ENCODE measurements around the gene FAM180B.

FAM180B gene

DNA sequence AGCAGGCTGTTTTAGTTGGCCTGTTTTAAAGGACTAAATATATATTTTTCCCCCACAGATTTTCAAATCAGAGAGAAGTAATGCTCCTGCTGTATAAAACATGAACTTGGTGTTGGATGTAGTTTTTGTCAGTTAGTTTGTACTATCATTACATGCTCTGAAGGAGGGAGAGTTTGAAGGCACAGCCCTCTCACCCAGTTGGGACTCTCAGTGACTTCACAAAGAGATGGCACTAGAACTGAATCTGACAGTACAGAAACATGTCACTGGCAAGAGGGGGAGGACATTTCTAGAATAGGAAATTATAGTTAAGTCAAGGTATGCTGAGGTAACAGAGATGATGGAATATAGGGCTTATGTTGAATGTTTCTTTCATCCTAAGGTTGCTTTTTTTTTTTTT lies 28.8 kb downstream of the FAM180B start:
- no peak overlapping the region for H3K27ac ChIP-seq (ENCODE audit: poor library complexity, severe bottlenecking)

GRCh38 chr11:47616726-47617416 lies 30.4 kb downstream of the FAM180B start:
- TF ChIP-seq CTCF (IDR thresholded peaks at IDR 0.05; ENCODE audit: poor library complexity, severe bottlenecking): peak; percentile 70
- no peak overlapping the region for H3K27ac ChIP-seq (ENCODE audit: poor library complexity, severe bottlenecking)
- ATAC-seq (ENCODE audit: low read depth) (peak; percentile 67; the same call in 1 of the 3 replicates), DNase-seq (ENCODE audit: low spot score) (no peak)
- no peaks in the 10 kb centered on the region for H3K27me3 ChIP-seq (ENCODE audit: insufficient read depth, poor library complexity, severe bottlenecking)
- H3K9me3 ChIP-seq (ENCODE audit: severe bottlenecking): no peaks in the 10 kb centered on the region
- H3K4me1 ChIP-seq (ENCODE audit: insufficient read depth, poor library complexity, severe bottlenecking): no peaks in the 10 kb centered on the region
- H3K4me3 ChIP-seq (ENCODE audit: severe bottlenecking): no peak overlapping the region
- H3K36me3 ChIP-seq (ENCODE audit: low read depth): peaks cover 45% of the 10 kb centered on the region

More for the DNA sequence above, 28.8 kb downstream of the FAM180B start:
- DNase-seq (ENCODE audit: low spot score) (no peak), ATAC-seq (ENCODE audit: low read depth) (no peak)
- Histone ChIP-seq H3K4me1 (ENCODE audit: insufficient read depth, poor library complexity, severe bottlenecking) (no peaks in the 10 kb centered on the region), H3K4me3 (ENCODE audit: severe bottlenecking) (no peak overlapping the region), H3K27me3 (ENCODE audit: insufficient read depth, poor library complexity, severe bottlenecking) (no peaks in the 10 kb centered on the region), H3K36me3 (ENCODE audit: low read depth) (peaks cover 34% of the 10 kb centered on the region), H3K9me3 (ENCODE audit: severe bottlenecking) (no peaks in the 10 kb centered on the region)
- TF ChIP-seq CTCF (IDR thresholded peaks at IDR 0.05; ENCODE audit: poor library complexity, severe bottlenecking): no peak

DNA sequence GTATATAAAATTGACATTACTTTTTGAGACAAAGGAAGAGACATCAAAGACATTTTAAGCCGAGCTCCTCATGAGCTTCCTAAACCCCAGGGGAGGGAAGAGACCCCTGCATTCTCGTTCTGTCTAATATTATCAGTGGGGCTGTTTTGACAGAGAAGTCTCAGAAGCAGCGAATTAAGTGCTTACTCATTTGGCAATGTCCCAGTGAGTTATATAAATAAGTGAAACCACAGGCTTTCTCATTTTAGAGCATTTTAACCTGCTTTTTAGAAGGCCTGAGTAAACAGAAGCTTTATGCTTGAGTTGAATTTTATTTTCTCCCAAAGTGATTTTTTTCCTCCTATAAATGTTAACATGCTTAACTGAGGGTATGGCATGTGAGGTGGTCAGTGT lies 30.9 kb downstream of the FAM180B start:
- Histone ChIP-seq H3K9me3 (ENCODE audit: severe bottlenecking) (no peaks in the 10 kb centered on the region), H3K36me3 (ENCODE audit: low read depth) (peaks cover 50% of the 10 kb centered on the region), H3K4me1 (ENCODE audit: insufficient read depth, poor library complexity, severe bottlenecking) (no peaks in the 10 kb centered on the region), H3K27me3 (ENCODE audit: insufficient read depth, poor library complexity, severe bottlenecking) (no peaks in the 10 kb centered on the region), H3K4me3 (ENCODE audit: severe bottlenecking) (no peak overlapping the region), H3K27ac (ENCODE audit: poor library complexity, severe bottlenecking) (no peak overlapping the region)
- no peak for ATAC-seq (ENCODE audit: low read depth)
- no peak for DNase-seq (ENCODE audit: low spot score)
- peak; percentile 34 for TF ChIP-seq CTCF (IDR thresholded peaks at IDR 0.05; ENCODE audit: poor library complexity, severe bottlenecking)

- Histone ChIP-seq H3K4me3 (ENCODE audit: severe bottlenecking) (no peak overlapping the region), H3K27me3 (ENCODE audit: insufficient read depth, poor library complexity, severe bottlenecking) (no peaks in the 10 kb centered on the region), H3K4me1 (ENCODE audit: insufficient read depth, poor library complexity, severe bottlenecking) (no peaks in the 10 kb centered on the region), H3K9me3 (ENCODE audit: severe bottlenecking) (no peaks in the 10 kb centered on the region), H3K27ac (ENCODE audit: poor library complexity, severe bottlenecking) (no peak overlapping the region), H3K36me3 (ENCODE audit: low read depth) (peaks cover 81% of the 10 kb centered on the region)
- DNase-seq (ENCODE audit: low spot score): no peak
- ATAC-seq (ENCODE audit: low read depth): no peak
- TF ChIP-seq CTCF (IDR thresholded peaks at IDR 0.05; ENCODE audit: poor library complexity, severe bottlenecking): no peak
Observed at GRCh38 chr11:47620836-47621378, 34.4 kb downstream of the FAM180B start.

DNA sequence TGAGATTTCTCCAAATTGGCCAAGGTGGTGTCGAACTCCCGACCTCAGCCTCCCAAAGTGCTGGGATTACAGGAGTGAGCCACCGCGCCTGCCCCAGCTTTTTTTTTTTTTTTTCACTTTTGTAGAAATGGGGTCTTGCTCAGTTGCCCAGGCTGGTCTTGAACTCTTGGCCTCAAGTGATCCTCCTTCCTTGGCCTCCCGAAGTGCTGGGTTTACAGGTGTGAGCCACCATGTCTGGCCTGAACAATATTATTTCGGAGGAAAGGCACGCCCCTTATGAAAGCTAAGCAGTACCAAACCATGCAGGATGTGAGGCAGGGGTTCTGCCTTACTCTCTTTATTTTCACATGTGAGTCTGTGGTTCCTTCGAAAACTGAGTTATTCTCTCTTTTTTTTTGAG lies 39.8 kb downstream of the FAM180B start:
- Histone ChIP-seq H3K27me3 (ENCODE audit: insufficient read depth, poor library complexity, severe bottlenecking) (no peaks in the 10 kb centered on the region), H3K27ac (ENCODE audit: poor library complexity, severe bottlenecking) (no peak overlapping the region), H3K36me3 (ENCODE audit: low read depth) (peaks cover 88% of the 10 kb centered on the region), H3K9me3 (ENCODE audit: severe bottlenecking) (no peaks in the 10 kb centered on the region), H3K4me3 (ENCODE audit: severe bottlenecking) (no peak overlapping the region), H3K4me1 (ENCODE audit: insufficient read depth, poor library complexity, severe bottlenecking) (no peaks in the 10 kb centered on the region)
- DNase-seq (ENCODE audit: low spot score): no peak
- TF ChIP-seq CTCF (IDR thresholded peaks at IDR 0.05; ENCODE audit: poor library complexity, severe bottlenecking): no peak
- ATAC-seq (ENCODE audit: low read depth): no peak
